ENCODE measurements around the gene FATE1. TPM values are rescaled to one million over a fixed set of nuclear protein-coding genes. Genes with fewer than 3 reads are reported as not detected.

The FATE1 gene
- total RNA-seq, 1 donor from 2014 or later: 0.52 TPM

GRCh38 chrX:151735219-151735618, 19.4 kb downstream of the FATE1 start:
- Histone ChIP-seq H3K4me3 (ENCODE audit: low read length in 3 of 3) (no peak overlapping the region), H3K27me3 (ENCODE audit: control insufficient read depth in 3 of 3, insufficient read depth in 3 of 3, low read length in 3 of 3) (peaks cover 0 to 8% (median 0%) of the 10 kb centered on the region in 3 donors), H3K4me1 (ENCODE audit: control insufficient read depth in 3 of 3, insufficient read depth in 3 of 3, low read length in 3 of 3) (no peaks in the 10 kb centered on the region), H3K27ac (ENCODE audit: low read depth, low read length) (no peak overlapping the region), H3K9ac (ENCODE audit: low read depth in 1 of 3, low read length in 3 of 3) (no peak overlapping the region), H3K36me3 (ENCODE audit: control insufficient read depth in 3 of 3, insufficient read depth in 3 of 3, low read length in 3 of 3) (no peaks in the 10 kb centered on the region), H3K9me3 (ENCODE audit: control insufficient read depth in 3 of 3, low read length in 3 of 3) (no peaks in the 10 kb centered on the region)

- H3K4me3 ChIP-seq (ENCODE audit: low read length in 3 of 3): no peak overlapping the region
- H3K27me3 ChIP-seq (ENCODE audit: control insufficient read depth in 3 of 3, insufficient read depth in 3 of 3, low read length in 3 of 3): peaks cover 0 to 8% (median 0%) of the 10 kb centered on the region in 3 donors
- H3K9ac ChIP-seq (ENCODE audit: low read depth in 1 of 3, low read length in 3 of 3): no peak overlapping the region
- no peaks in the 10 kb centered on the region for H3K4me1 ChIP-seq (ENCODE audit: control insufficient read depth in 3 of 3, insufficient read depth in 3 of 3, low read length in 3 of 3)
- peaks cover 0 to 2% (median 0%) of the 10 kb centered on the region in 3 donors for H3K9me3 ChIP-seq (ENCODE audit: control insufficient read depth in 3 of 3, low read length in 3 of 3)
- H3K36me3 ChIP-seq (ENCODE audit: control insufficient read depth in 3 of 3, insufficient read depth in 3 of 3, low read length in 3 of 3): no peaks in the 10 kb centered on the region
- H3K27ac ChIP-seq (ENCODE audit: low read depth, low read length): no peak overlapping the region
Measured at GRCh38 chrX:151736685-151737084, 20.9 kb downstream of the FATE1 start.

GRCh38 chrX:151737494-151737893, 21.7 kb downstream of the FATE1 start:
- H3K9me3 ChIP-seq (ENCODE audit: control insufficient read depth in 3 of 3, low read length in 3 of 3): peaks cover 0 to 2% (median 0%) of the 10 kb centered on the region in 3 donors
- H3K36me3 ChIP-seq (ENCODE audit: control insufficient read depth in 3 of 3, insufficient read depth in 3 of 3, low read length in 3 of 3): no peaks in the 10 kb centered on the region
- H3K4me3 ChIP-seq (ENCODE audit: low read length in 3 of 3): no peak overlapping the region
- H3K9ac ChIP-seq (ENCODE audit: low read depth in 1 of 3, low read length in 3 of 3): no peak overlapping the region
- H3K27ac ChIP-seq (ENCODE audit: low read depth, low read length): no peak overlapping the region
- peaks cover 0 to 5% (median 0%) of the 10 kb centered on the region in 3 donors for H3K27me3 ChIP-seq (ENCODE audit: control insufficient read depth in 3 of 3, insufficient read depth in 3 of 3, low read length in 3 of 3)
- no peaks in the 10 kb centered on the region for H3K4me1 ChIP-seq (ENCODE audit: control insufficient read depth in 3 of 3, insufficient read depth in 3 of 3, low read length in 3 of 3)

GRCh38 chrX:151738751-151739150, 22.9 kb downstream of the FATE1 start:
- Histone ChIP-seq H3K9me3 (ENCODE audit: control insufficient read depth in 3 of 3, low read length in 3 of 3) (peaks cover 0 to 4% (median 0%) of the 10 kb centered on the region in 3 donors), H3K36me3 (ENCODE audit: control insufficient read depth in 3 of 3, insufficient read depth in 3 of 3, low read length in 3 of 3) (no peaks in the 10 kb centered on the region)

GRCh38 chrX:151741606-151742005, 25.8 kb downstream of the FATE1 start:
- Histone ChIP-seq H3K9me3 (ENCODE audit: control insufficient read depth in 3 of 3, low read length in 3 of 3) (peaks cover 0 to 4% (median 0%) of the 10 kb centered on the region in 3 donors), H3K9ac (ENCODE audit: low read depth in 1 of 3, low read length in 3 of 3) (no peak overlapping the region), H3K4me3 (ENCODE audit: low read length in 3 of 3) (no peak overlapping the region), H3K27ac (ENCODE audit: low read depth, low read length) (no peak overlapping the region), H3K4me1 (ENCODE audit: control insufficient read depth in 3 of 3, insufficient read depth in 3 of 3, low read length in 3 of 3) (no peaks in the 10 kb centered on the region), H3K36me3 (ENCODE audit: control insufficient read depth in 3 of 3, insufficient read depth in 3 of 3, low read length in 3 of 3) (no peaks in the 10 kb centered on the region), H3K27me3 (ENCODE audit: control insufficient read depth in 3 of 3, insufficient read depth in 3 of 3, low read length in 3 of 3) (no peaks in the 10 kb centered on the region)

More at GRCh38 chrX:151738751-151739150, 22.9 kb downstream of the FATE1 start:
- H3K9ac ChIP-seq (ENCODE audit: low read depth in 1 of 3, low read length in 3 of 3): no peak overlapping the region
- no peak overlapping the region for H3K4me3 ChIP-seq (ENCODE audit: low read length in 3 of 3)
- peaks cover 0 to 5% (median 0%) of the 10 kb centered on the region in 3 donors for H3K27me3 ChIP-seq (ENCODE audit: control insufficient read depth in 3 of 3, insufficient read depth in 3 of 3, low read length in 3 of 3)
- no peak overlapping the region for H3K27ac ChIP-seq (ENCODE audit: low read depth, low read length)
- H3K4me1 ChIP-seq (ENCODE audit: control insufficient read depth in 3 of 3, insufficient read depth in 3 of 3, low read length in 3 of 3): no peaks in the 10 kb centered on the region

- H3K27me3 ChIP-seq (ENCODE audit: control insufficient read depth in 3 of 3, insufficient read depth in 3 of 3, low read length in 3 of 3): peaks cover 0 to 3% (median 0%) of the 10 kb centered on the region in 3 donors
- peaks cover 0 to 4% (median 0%) of the 10 kb centered on the region in 3 donors for H3K9me3 ChIP-seq (ENCODE audit: control insufficient read depth in 3 of 3, low read length in 3 of 3)
- H3K27ac ChIP-seq (ENCODE audit: low read depth, low read length): no peak overlapping the region
- H3K4me1 ChIP-seq (ENCODE audit: control insufficient read depth in 3 of 3, insufficient read depth in 3 of 3, low read length in 3 of 3): no peaks in the 10 kb centered on the region
- H3K9ac ChIP-seq (ENCODE audit: low read depth in 1 of 3, low read length in 3 of 3): no peak overlapping the region
- H3K4me3 ChIP-seq (ENCODE audit: low read length in 3 of 3): no peak overlapping the region
- no peaks in the 10 kb centered on the region for H3K36me3 ChIP-seq (ENCODE audit: control insufficient read depth in 3 of 3, insufficient read depth in 3 of 3, low read length in 3 of 3)
Measured at GRCh38 chrX:151742311-151742710, 26.5 kb downstream of the FATE1 start.

GRCh38 chrX:151743651-151744470, 28.0 kb downstream of the FATE1 start:
- Histone ChIP-seq H3K9me3 (ENCODE audit: control insufficient read depth in 3 of 3, low read length in 3 of 3) (peaks cover 0 to 4% (median 0%) of the 10 kb centered on the region in 3 donors), H3K27me3 (ENCODE audit: control insufficient read depth in 3 of 3, insufficient read depth in 3 of 3, low read length in 3 of 3) (peaks cover 0 to 8% (median 0%) of the 10 kb centered on the region in 3 donors), H3K4me3 (ENCODE audit: low read length in 3 of 3) (no peak overlapping the region), H3K36me3 (ENCODE audit: control insufficient read depth in 3 of 3, insufficient read depth in 3 of 3, low read length in 3 of 3) (no peaks in the 10 kb centered on the region), H3K4me1 (ENCODE audit: control insufficient read depth in 3 of 3, insufficient read depth in 3 of 3, low read length in 3 of 3) (no peaks in the 10 kb centered on the region), H3K27ac (ENCODE audit: low read depth, low read length) (no peak overlapping the region), H3K9ac (ENCODE audit: low read depth in 1 of 3, low read length in 3 of 3) (no peak overlapping the region)

- H3K27me3 ChIP-seq (ENCODE audit: control insufficient read depth in 3 of 3, insufficient read depth in 3 of 3, low read length in 3 of 3): peaks cover 0 to 11% (median 0%) of the 10 kb centered on the region in 3 donors
- no peak overlapping the region for H3K27ac ChIP-seq (ENCODE audit: low read depth, low read length)
- H3K4me3 ChIP-seq (ENCODE audit: low read length in 3 of 3): no peak overlapping the region
- peaks cover 0 to 2% (median 0%) of the 10 kb centered on the region in 3 donors for H3K9me3 ChIP-seq (ENCODE audit: control insufficient read depth in 3 of 3, low read length in 3 of 3)
- H3K4me1 ChIP-seq (ENCODE audit: control insufficient read depth in 3 of 3, insufficient read depth in 3 of 3, low read length in 3 of 3): no peaks in the 10 kb centered on the region
- H3K9ac ChIP-seq (ENCODE audit: low read depth in 1 of 3, low read length in 3 of 3): no peak overlapping the region
- no peaks in the 10 kb centered on the region for H3K36me3 ChIP-seq (ENCODE audit: control insufficient read depth in 3 of 3, insufficient read depth in 3 of 3, low read length in 3 of 3)
Measured at GRCh38 chrX:151745651-151746050, 29.8 kb downstream of the FATE1 start.

GRCh38 chrX:151746502-151746901, 30.7 kb downstream of the FATE1 start:
- no peaks in the 10 kb centered on the region for H3K4me1 ChIP-seq (ENCODE audit: control insufficient read depth in 3 of 3, insufficient read depth in 3 of 3, low read length in 3 of 3)
- H3K36me3 ChIP-seq (ENCODE audit: control insufficient read depth in 3 of 3, insufficient read depth in 3 of 3, low read length in 3 of 3): no peaks in the 10 kb centered on the region
- H3K27me3 ChIP-seq (ENCODE audit: control insufficient read depth in 3 of 3, insufficient read depth in 3 of 3, low read length in 3 of 3): peaks cover 0 to 14% (median 2%) of the 10 kb centered on the region in 3 donors
- H3K9me3 ChIP-seq (ENCODE audit: control insufficient read depth in 3 of 3, low read length in 3 of 3): peaks cover 0 to 2% (median 0%) of the 10 kb centered on the region in 3 donors
- H3K9ac ChIP-seq (ENCODE audit: low read depth in 1 of 3, low read length in 3 of 3): no peak overlapping the region
- no peak overlapping the region for H3K27ac ChIP-seq (ENCODE audit: low read depth, low read length)
- no peak overlapping the region for H3K4me3 ChIP-seq (ENCODE audit: low read length in 3 of 3)

GRCh38 chrX:151750511-151750910, 34.7 kb downstream of the FATE1 start:
- H3K36me3 ChIP-seq (ENCODE audit: control insufficient read depth in 3 of 3, insufficient read depth in 3 of 3, low read length in 3 of 3): no peaks in the 10 kb centered on the region
- no peak overlapping the region for H3K9ac ChIP-seq (ENCODE audit: low read depth in 1 of 3, low read length in 3 of 3)
- H3K27ac ChIP-seq (ENCODE audit: low read depth, low read length): no peak overlapping the region
- H3K9me3 ChIP-seq (ENCODE audit: control insufficient read depth in 3 of 3, low read length in 3 of 3): no peaks in the 10 kb centered on the region
- no peak overlapping the region for H3K4me3 ChIP-seq (ENCODE audit: low read length in 3 of 3)
- H3K4me1 ChIP-seq (ENCODE audit: control insufficient read depth in 3 of 3, insufficient read depth in 3 of 3, low read length in 3 of 3): peaks cover 0 to 7% (median 2%) of the 10 kb centered on the region in 3 donors
- H3K27me3 ChIP-seq (ENCODE audit: control insufficient read depth in 3 of 3, insufficient read depth in 3 of 3, low read length in 3 of 3): peaks cover 0 to 14% (median 2%) of the 10 kb centered on the region in 3 donors

Measured in skeletal muscle tissue (tissue), 4 donors.